Cardiac fibroblast (primary cell): ENCODE results near the gene SLC8A3.

Source experiments
- DNase-seq, 2 donors: peaks; one replicate each; pipeline versions ENCODE4 v3.0.0 to v3.0.0-alpha.2; 2010; ENCODE audit warnings: low read depth in 2 of 2
- H3K4me3 ChIP-seq, 2 donors: replicated peaks in 1 of 2; 1 replicate in 1 of 2; 2 replicates in 1 of 2; pipeline ENCODE4 v1.5.1; 2011; ENCODE audit warnings: low read depth in 2 of 2, low read length in 2 of 2, mild to moderate bottlenecking in 2 of 2, moderate library complexity in 1 of 2
- CTCF ChIP-seq: IDR thresholded peaks from one replicate; pipeline ENCODE4 v1.5.1; 2011; ENCODE audit warnings: low read depth, mild to moderate bottlenecking, low read length, inconsistent platforms

The SLC8A3 gene

GRCh38 chr14:70113211-70113610 is 75.5 kb downstream of the SLC8A3 start:
- no peak for DNase-seq
- H3K4me3 ChIP-seq, result no peak overlapping the region
- TF ChIP-seq CTCF, result no peak

GRCh38 chr14:70108419-70108818 is 80.3 kb downstream of the SLC8A3 start:
- no peak for TF ChIP-seq CTCF
- DNase-seq, result no peak
- H3K4me3 ChIP-seq, result no peak overlapping the region

- no peak for DNase-seq
- no peak for TF ChIP-seq CTCF
- H3K4me3 ChIP-seq, result no peak overlapping the region
These were observed 81.4 kb downstream of the SLC8A3 start for GRCh38 chr14:70107309-70107708.

- no peak for DNase-seq
- TF ChIP-seq CTCF, result no peak
- no peak overlapping the region for H3K4me3 ChIP-seq
These were observed 88.7 kb downstream of the SLC8A3 start for GRCh38 chr14:70100071-70100470.

GRCh38 chr14:70098250-70098809 is 90.4 kb downstream of the SLC8A3 start:
- peak in 1 of 2 donors; percentile 30 for DNase-seq
- no peak overlapping the region for H3K4me3 ChIP-seq
- no peak for TF ChIP-seq CTCF

- no peak overlapping the region for H3K4me3 ChIP-seq
- no peak for TF ChIP-seq CTCF
- no peak for DNase-seq
These were observed 91.0 kb downstream of the SLC8A3 start for GRCh38 chr14:70097576-70098249.
